ENCODE data around the gene CNGA1. TPM values are rescaled to one million over a fixed set of nuclear protein-coding genes. Genes with fewer than 3 reads are reported as not detected.

The CNGA1 gene
- total RNA-seq, 4 donors from 2014 or later: 0.40 to 1.8 TPM; not detected in 2

DNA sequence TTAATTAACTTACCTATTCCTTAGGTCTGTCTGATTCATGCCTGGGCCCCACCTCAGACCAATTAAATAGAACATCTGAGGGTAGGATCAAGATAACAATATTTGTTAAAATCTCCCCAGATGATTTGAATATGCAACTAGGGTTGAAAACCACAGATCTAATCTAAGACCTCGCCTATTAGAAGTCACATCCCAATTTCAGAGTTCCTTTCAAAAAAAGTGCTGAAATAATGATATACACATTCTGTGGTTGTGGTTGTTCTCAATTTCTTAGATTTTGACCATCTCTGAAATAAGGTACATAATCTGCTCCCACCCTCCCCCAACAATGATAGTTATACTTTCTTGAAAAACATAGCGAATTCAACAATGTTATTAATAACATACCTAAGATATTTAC, 27.8 kb upstream of the CNGA1 start:
- 90 to 94% methylated on average over 2 of the region's 2 CpGs for WGBS, 2 donors (ENCODE audit: low coverage in 1 of 2)
- Histone ChIP-seq H3K36me3 (no peaks in the 10 kb centered on the region), H3K4me3 (no peak overlapping the region), H3K9me3 (no peaks in the 10 kb centered on the region), H3K4me1 (no peaks in the 10 kb centered on the region), H3K27me3 (peaks cover 37% of the 10 kb centered on the region), H3K27ac (no peak overlapping the region)
- no peak for ATAC-seq
- TF ChIP-seq POLR2AphosphoS5 (IDR thresholded peaks at IDR 0.05): no peak
- TF ChIP-seq EP300 (IDR thresholded peaks at IDR 0.05): no peak
- TF ChIP-seq POLR2A (IDR thresholded peaks at IDR 0.05): no peak
- no peak for TF ChIP-seq CTCF (IDR thresholded peaks at IDR 0.05)

GRCh38 chr4:48043504-48043903, 27.0 kb upstream of the CNGA1 start:
- no peak for ATAC-seq

GRCh38 chr4:48042979-48043461, 26.5 kb upstream of the CNGA1 start:
- 45 to 48% methylated on average over 3 of the region's 3 CpGs for WGBS, 2 donors (ENCODE audit: low coverage in 1 of 2)
- no peak for TF ChIP-seq POLR2A (IDR thresholded peaks at IDR 0.05)
- no peak for TF ChIP-seq POLR2AphosphoS5 (IDR thresholded peaks at IDR 0.05)
- no peak for TF ChIP-seq EP300 (IDR thresholded peaks at IDR 0.05)
- TF ChIP-seq CTCF (IDR thresholded peaks at IDR 0.05): no peak
- no peak for ATAC-seq
- no peaks in the 10 kb centered on the region for H3K9me3 ChIP-seq
- no peak overlapping the region for H3K4me3 ChIP-seq
- no peak overlapping the region for H3K27ac ChIP-seq
- H3K4me1 ChIP-seq: no peaks in the 10 kb centered on the region
- H3K27me3 ChIP-seq: peaks cover 37% of the 10 kb centered on the region
- H3K36me3 ChIP-seq: no peaks in the 10 kb centered on the region

More at GRCh38 chr4:48043504-48043903, 27.0 kb upstream of the CNGA1 start:
- Histone ChIP-seq H3K27ac (no peak overlapping the region), H3K4me1 (no peaks in the 10 kb centered on the region), H3K4me3 (no peak overlapping the region), H3K36me3 (no peaks in the 10 kb centered on the region), H3K9me3 (no peaks in the 10 kb centered on the region), H3K27me3 (peaks cover 37% of the 10 kb centered on the region)
- 60 to 63% methylated on average over 2 of the region's 2 CpGs for WGBS, 2 donors (ENCODE audit: low coverage in 1 of 2)
- TF ChIP-seq POLR2A (IDR thresholded peaks at IDR 0.05) (no peak), CTCF (IDR thresholded peaks at IDR 0.05) (no peak), EP300 (IDR thresholded peaks at IDR 0.05) (no peak), POLR2AphosphoS5 (IDR thresholded peaks at IDR 0.05) (no peak)

DNA sequence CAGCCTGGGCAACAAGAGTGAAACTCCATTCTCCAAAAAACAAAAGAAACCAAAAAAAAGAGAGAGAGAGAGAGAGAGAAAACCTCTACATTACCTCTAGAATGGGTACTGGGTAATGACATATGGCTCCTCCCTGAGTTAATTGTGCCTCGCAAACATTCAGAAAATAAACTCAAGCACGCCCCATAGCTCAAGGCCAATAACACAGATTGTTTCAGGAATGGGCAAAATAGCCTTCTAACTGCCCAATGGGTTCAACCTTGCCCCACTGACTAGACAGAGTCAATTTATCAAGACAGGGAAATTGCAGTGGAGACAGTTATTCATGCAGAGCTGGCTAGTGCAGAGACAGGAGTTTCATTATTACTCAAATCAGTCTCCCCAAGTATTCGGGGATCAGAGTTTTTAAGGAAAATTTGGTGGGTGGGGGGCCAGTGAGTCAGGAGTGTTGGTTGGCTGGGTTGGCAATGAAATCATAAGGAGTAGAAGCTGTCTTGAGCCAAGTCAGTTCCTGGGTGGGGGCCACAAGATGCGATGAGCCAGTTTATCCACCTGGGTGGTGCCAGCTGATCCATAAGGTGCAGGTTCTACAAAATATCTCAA, 25.2 kb upstream of the CNGA1 start:
- Histone ChIP-seq H3K4me3 (no peak overlapping the region), H3K27ac (no peak overlapping the region), H3K4me1 (no peaks in the 10 kb centered on the region), H3K27me3 (peaks cover 24% of the 10 kb centered on the region), H3K9me3 (no peaks in the 10 kb centered on the region), H3K36me3 (no peaks in the 10 kb centered on the region)
- WGBS, 2 donors (ENCODE audit: low coverage in 1 of 2): 77 to 86% methylated on average over 3 to 4 of the region's 4 CpGs
- no peak for TF ChIP-seq POLR2A (IDR thresholded peaks at IDR 0.05)
- no peak for ATAC-seq

DNA sequence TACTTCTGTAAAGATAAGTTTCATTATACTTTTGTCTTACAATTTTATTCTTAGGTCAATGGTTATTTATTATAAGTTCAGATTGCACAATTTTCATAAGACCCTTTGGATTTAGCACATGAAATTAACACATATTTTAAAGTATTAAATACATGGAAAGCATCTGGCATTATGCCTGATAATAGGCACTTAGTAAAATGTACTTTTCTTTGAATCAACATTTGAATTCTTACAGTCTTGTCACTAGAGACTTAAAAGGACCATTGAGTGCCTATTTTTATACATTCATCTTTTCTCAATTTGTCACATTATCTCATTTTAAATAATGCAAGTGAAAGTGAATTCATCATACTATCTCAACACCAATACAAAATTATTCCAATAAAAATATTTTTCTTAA, 23.1 kb upstream of the CNGA1 start:
- H3K9me3 ChIP-seq: no peaks in the 10 kb centered on the region
- TF ChIP-seq POLR2AphosphoS5 (IDR thresholded peaks at IDR 0.05) (no peak), EP300 (IDR thresholded peaks at IDR 0.05) (no peak), POLR2A (IDR thresholded peaks at IDR 0.05) (no peak), CTCF (IDR thresholded peaks at IDR 0.05) (no peak)
- no peaks in the 10 kb centered on the region for H3K36me3 ChIP-seq
- H3K4me3 ChIP-seq: no peak overlapping the region
- H3K4me1 ChIP-seq: no peaks in the 10 kb centered on the region
- ATAC-seq: no peak
- H3K27me3 ChIP-seq: peaks cover 6% of the 10 kb centered on the region
- no peak overlapping the region for H3K27ac ChIP-seq

Measured in gastroesophageal sphincter (tissue), 4 donors.